ENCODE results near the gene GPAT3.

GPAT3 gene

GRCh38 chr4:83651846-83652245 lies 115.9 kb downstream of the GPAT3 start:
- no peak for DNase-seq

Measured in DMS153 (cell line).